Endodermal cell (in vitro differentiated cells): ENCODE measurements around the gene HS3ST2. TPM values are rescaled to one million over a fixed set of nuclear protein-coding genes. Genes with fewer than 3 reads are reported as not detected.

Experiments used
- DNase-seq: peaks from one replicate; pipeline ENCODE4 v3.0.0-alpha.2; 2017
- H3K27ac ChIP-seq: 2 replicates; pipeline ENCODE4 v1.5.1; 2013; ENCODE audit warnings: mild to moderate bottlenecking, low read depth, low read length, moderate library complexity
- H3K27me3 ChIP-seq: 2 replicates; pipeline ENCODE4 v1.6.1; 2013; ENCODE audit warnings: mild to moderate bottlenecking, low read length, moderate library complexity; ENCODE audit not compliant: insufficient read depth, control insufficient read depth, poor library complexity, severe bottlenecking
- H3K36me3 ChIP-seq: 2 replicates; pipeline ENCODE4 v1.7.0; 2013; ENCODE audit warnings: mild to moderate bottlenecking, low read length, moderate library complexity; ENCODE audit not compliant: control insufficient read depth, insufficient read depth
- H3K4me1 ChIP-seq: one replicate; pipeline ENCODE4 v1.7.0; 2013; ENCODE audit warnings: low read length; ENCODE audit not compliant: control insufficient read depth, insufficient read depth
- H3K4me3 ChIP-seq: 2 replicates; pipeline ENCODE4 v1.5.1; 2013; ENCODE audit warnings: mild to moderate bottlenecking, low read length, moderate library complexity
- H3K9ac ChIP-seq: 2 replicates; pipeline ENCODE4 v1.6.1; 2013; ENCODE audit warnings: mild to moderate bottlenecking, low read length, moderate library complexity; ENCODE audit not compliant: poor library complexity, severe bottlenecking; ENCODE audit errors: extremely low read depth
- H3K9me3 ChIP-seq: 2 replicates; pipeline ENCODE4 v1.6.1; 2013; ENCODE audit warnings: mild to moderate bottlenecking, low read length, moderate library complexity; ENCODE audit not compliant: control insufficient read depth
- H3K27ac Mint-ChIP-seq: 2 replicates; pipeline ENCODE4 v1.8.0; 2020; ENCODE audit warnings: mixed read lengths
- H3K27me3 Mint-ChIP-seq: 2 replicates; pipeline ENCODE4 v1.8.0; 2021; ENCODE audit warnings: mild to moderate bottlenecking, mixed read lengths; ENCODE audit not compliant: insufficient read depth
- H3K36me3 Mint-ChIP-seq: 2 replicates; pipeline ENCODE4 v1.8.0; 2020; ENCODE audit warnings: low read depth, mixed read lengths
- H3K4me1 Mint-ChIP-seq: 2 replicates; pipeline ENCODE4 v1.8.0; 2020; ENCODE audit warnings: mixed read lengths
- H3K4me3 Mint-ChIP-seq: 2 replicates; pipeline ENCODE4 v1.8.0; 2020; ENCODE audit warnings: mild to moderate bottlenecking, moderate library complexity, mixed read lengths
- H3K9me3 Mint-ChIP-seq: 2 replicates; pipeline ENCODE4 v1.8.0; 2020; ENCODE audit warnings: mild to moderate bottlenecking, mixed read lengths
- CTCF ChIP-seq: fragments of 200-600 bp; sonication (generic); conservative IDR thresholded peaks from 2 replicates; pipeline ENCODE4 v1.5.0; 2021; ENCODE audit warnings: antibody characterized with exemption, mild to moderate bottlenecking
- WGBS, 2 experiments: methylation state at CpG; one replicate each; pipeline versions ENCODE4 v1.1.5 to v1.1.7; 2013; ENCODE audit warnings: missing lambda C conversion rate in 2 of 2, mixed read lengths in 1 of 2; ENCODE audit not compliant: insufficient coverage in 1 of 2, insufficient read length in 1 of 2; 5-methylcytosine and 5-hydroxymethylcytosine counted together
- total RNA-seq, 2 donors: library from RNA; stranded (reverse); fragmentation: NEBNext Ultra II Directional in 1 of 2; extraction: Animal tissue kit (Norgen Biotek cat#: 25700) in 1 of 2; gene quantifications; 2 replicates in 1 of 2; 3 replicates in 1 of 2; pipeline ENCODE4 v1.2.1, GENCODE V29; 2021

The HS3ST2 gene
- total RNA-seq, 2 donors from 2014 or later: 0.18 TPM; not detected in 1

- H3K27ac Mint-ChIP-seq: no peak overlapping the region
- peaks cover 84% of the 10 kb centered on the region for H3K27me3 ChIP-seq
- no peaks in the 10 kb centered on the region for H3K9me3 ChIP-seq
- no peak for TF ChIP-seq CTCF
- H3K36me3 Mint-ChIP-seq: no peaks in the 10 kb centered on the region
- no peaks in the 10 kb centered on the region for H3K36me3 ChIP-seq
- no peak overlapping the region for H3K4me3 Mint-ChIP-seq
- H3K4me3 ChIP-seq: no peak overlapping the region
- H3K27me3 Mint-ChIP-seq: peaks cover 36% of the 10 kb centered on the region
- no peak overlapping the region for H3K9ac ChIP-seq
- DNase-seq: no peak
- H3K4me1 Mint-ChIP-seq: peaks cover 6% of the 10 kb centered on the region
- H3K4me1 ChIP-seq: no peaks in the 10 kb centered on the region
- H3K9me3 Mint-ChIP-seq: no peaks in the 10 kb centered on the region
- H3K27ac ChIP-seq: no peak overlapping the region
Measured at GRCh38 chr16:22805326-22805725, 8.6 kb upstream of the HS3ST2 start.

GRCh38 chr16:22806811-22807210 is 7.2 kb upstream of the HS3ST2 start:
- no peak overlapping the region for H3K4me3 ChIP-seq
- WGBS, 2 experiments: 89 to 96% methylated on average over 6 to 8 of the region's 8 CpGs
- no peaks in the 10 kb centered on the region for H3K36me3 Mint-ChIP-seq
- no peak overlapping the region for H3K9ac ChIP-seq
- H3K9me3 ChIP-seq: no peaks in the 10 kb centered on the region
- H3K4me1 Mint-ChIP-seq: peaks cover 6% of the 10 kb centered on the region
- H3K27ac Mint-ChIP-seq: no peak overlapping the region
- H3K4me1 ChIP-seq: no peaks in the 10 kb centered on the region
- no peak for DNase-seq
- H3K27me3 ChIP-seq: peaks cover 96% of the 10 kb centered on the region
- peaks cover 50% of the 10 kb centered on the region for H3K27me3 Mint-ChIP-seq
- no peak overlapping the region for H3K27ac ChIP-seq
- H3K9me3 Mint-ChIP-seq: no peaks in the 10 kb centered on the region
- TF ChIP-seq CTCF: no peak
- no peak overlapping the region for H3K4me3 Mint-ChIP-seq
- H3K36me3 ChIP-seq: no peaks in the 10 kb centered on the region

- H3K27me3 Mint-ChIP-seq: peaks cover 69% of the 10 kb centered on the region
- peaks cover 11% of the 10 kb centered on the region for H3K4me1 Mint-ChIP-seq
- H3K36me3 ChIP-seq: no peaks in the 10 kb centered on the region
Measured at GRCh38 chr16:22810226-22810625, 3.7 kb upstream of the HS3ST2 start.

More at GRCh38 chr16:22810226-22810625, 3.7 kb upstream of the HS3ST2 start:
- Histone ChIP-seq H3K4me1 (no peaks in the 10 kb centered on the region), H3K9ac (no peak overlapping the region), H3K4me3 (no peak overlapping the region), H3K27ac (no peak overlapping the region), H3K27me3 (peaks cover 97% of the 10 kb centered on the region), H3K9me3 (no peaks in the 10 kb centered on the region)
- Mint-ChIP-seq H3K36me3 (no peaks in the 10 kb centered on the region), H3K9me3 (no peaks in the 10 kb centered on the region), H3K4me3 (no peak overlapping the region), H3K27ac (no peak overlapping the region)
- TF ChIP-seq CTCF: no peak
- no peak for DNase-seq
